HCT116 (cell line): Measurements from ENCODE around the gene PKN1. TPM values are rescaled to one million over a fixed set of nuclear protein-coding genes. Genes with fewer than 3 reads are reported as not detected.

Experiments used
- ATAC-seq: fragments of 200-7000 bp; cut with Tn5 transposase; 2 replicates; pipeline ENCODE4 v1.9.1; 2020; ENCODE audit warnings: mild to moderate bottlenecking, moderate library complexity
- BruUV-seq: library from RNA; stranded (reverse); fragments of 400-500 nt; replicated peaks from 2 replicates; lab custom pipeline; 2021; lab: Mats Ljungman, UMichigan
- CTCF ChIA-PET: fragments of 300-600 bp; sonication (Branson Sonifier 250); formaldehyde crosslinking; loops from one replicate; lab custom pipeline; 2021; ENCODE audit warnings: antibody characterized with exemption; lab: Charles Lee
- POLR2A ChIA-PET: fragments of 300-600, 350-600 bp; sonication (Branson Sonifier 250); formaldehyde crosslinking; loops from one replicate; lab custom pipeline; 2021; ENCODE audit warnings: antibody characterized with exemption; lab: Charles Lee
- RAD21 ChIA-PET, 2 experiments: fragments of 300-600 bp; sonication (Branson Sonifier 250); formaldehyde crosslinking; loops; one replicate each; lab custom pipeline; 2023; ENCODE audit warnings: low total read pairs in 2 of 2; ENCODE audit not compliant: uncharacterized antibody in 2 of 2, unreplicated experiment in 2 of 2, low non-redundant PET in 1 of 2; lab: Charles Lee
- DNase-seq: peaks from one replicate; pipeline ENCODE4 v3.0.0-alpha.2; 2010; ENCODE audit warnings: low read depth, low spot score
- H2AFZ ChIP-seq: fragments of 200-600 bp; shearing (Covaris generic), sonication (generic); 2 replicates; pipeline ENCODE4 v1.6.1; 2017; ENCODE audit warnings: low read depth, mixed run types, mixed read lengths, antibody characterized with exemption, low read length; ENCODE audit not compliant: poor library complexity, severe bottlenecking
- H3K27ac ChIP-seq: 2 replicates; pipeline ENCODE4 v1.5.1; 2012; ENCODE audit warnings: low read depth, low read length
- H3K27me3 ChIP-seq: fragments of 200-600 bp; sonication (generic); 2 replicates; pipeline ENCODE4 v1.6.1; 2016; ENCODE audit warnings: mixed run types, low read length, mixed read lengths; ENCODE audit not compliant: insufficient read depth
- H3K36me3 ChIP-seq, 2 experiments: fragments of 200-500 bp in 1 of 2; fragments of 200-600 bp in 1 of 2; sonication (Bioruptor generic) in 1 of 2; sonication (generic) in 1 of 2; 2 replicates each; pipeline versions ENCODE4 v1.5.1 to v1.6.1; 2014 to 2016; ENCODE audit warnings: low read length in 2 of 2, inconsistent platforms in 1 of 2, mixed read lengths in 1 of 2, mixed run types in 1 of 2; ENCODE audit not compliant: insufficient read depth in 2 of 2, control insufficient read depth in 1 of 2
- H3K4me1 ChIP-seq, 2 experiments: fragments of 200-600 bp in 1 of 2; sonication (generic) in 1 of 2; 2 replicates each; pipeline versions ENCODE4 v1.5.1 to v1.6.1; 2012 to 2017; ENCODE audit warnings: low read length in 2 of 2, inconsistent platforms in 1 of 2, mild to moderate bottlenecking in 1 of 2, mixed read lengths in 1 of 2, mixed run types in 1 of 2, moderate library complexity in 1 of 2; ENCODE audit not compliant: insufficient read depth in 2 of 2, control insufficient read depth in 1 of 2
- H3K4me2 ChIP-seq: fragments of 200-600 bp; sonication (generic); 2 replicates; pipeline ENCODE4 v1.6.1; 2017; ENCODE audit warnings: mixed run types, low read length, mixed read lengths
- H3K4me3 ChIP-seq, 2 experiments: fragments of 200-600 bp in 1 of 2; sonication (generic) in 1 of 2; replicated peaks in 1 of 2; 2 replicates each; pipeline ENCODE4 v1.5.1; 2011 to 2016; ENCODE audit warnings: low read length in 2 of 2, control low read depth in 1 of 2, low read depth in 1 of 2, mild to moderate bottlenecking in 1 of 2, mixed read lengths in 1 of 2, mixed run types in 1 of 2
- H3K79me2 ChIP-seq: fragments of 200-600 bp; sonication (generic); 2 replicates; pipeline ENCODE4 v1.6.1; 2017; ENCODE audit warnings: mild to moderate bottlenecking, mixed run types, low read length, moderate library complexity, mixed read lengths; ENCODE audit not compliant: insufficient read depth
- H3K9ac ChIP-seq: fragments of 200-600 bp; sonication (generic); 2 replicates; pipeline ENCODE4 v1.6.1; 2016; ENCODE audit warnings: low read length, mixed read lengths
- H3K9me2 ChIP-seq: fragments of 200-600 bp; sonication (generic), shearing (Covaris generic); 2 replicates; pipeline ENCODE4 v1.6.1; 2017; ENCODE audit warnings: mixed run types, mild to moderate bottlenecking, moderate library complexity; ENCODE audit not compliant: insufficient read depth
- H3K9me3 ChIP-seq, 2 experiments: fragments of 200-500 bp in 1 of 2; fragments of 200-600 bp in 1 of 2; sonication (Bioruptor generic) in 1 of 2; sonication (generic) in 1 of 2; 2 replicates each; pipeline ENCODE4 v1.6.1; 2014 to 2017; ENCODE audit warnings: low read length in 2 of 2, mixed read lengths in 2 of 2, inconsistent platforms in 1 of 2, low read depth in 1 of 2, mild to moderate bottlenecking in 1 of 2, mixed run types in 1 of 2, moderate library complexity in 1 of 2; ENCODE audit not compliant: control insufficient read depth in 1 of 2, insufficient read depth in 1 of 2
- H4K20me1 ChIP-seq: fragments of 200-600 bp; sonication (generic), shearing (Covaris generic); 2 replicates; pipeline ENCODE4 v1.6.1; 2017; ENCODE audit warnings: mixed run types, mild to moderate bottlenecking, moderate library complexity; ENCODE audit not compliant: insufficient read depth
- ELF1 ChIP-seq: IDR thresholded peaks from 2 replicates; pipeline ENCODE4 v1.6.1; 2012; ENCODE audit warnings: low read depth, borderline replicate concordance
- EZH2phosphoT487 ChIP-seq: fragments of 200-600 bp; IDR thresholded peaks from 2 replicates; pipeline ENCODE4 v1.6.1; 2018; ENCODE audit warnings: antibody characterized with exemption, borderline replicate concordance
- JUND ChIP-seq: IDR thresholded peaks from 2 replicates; pipeline ENCODE4 v1.6.1; 2012
- POLR2AphosphoS5 ChIP-seq: IDR thresholded peaks from 2 replicates; pipeline ENCODE4 v1.6.1; 2011; ENCODE audit warnings: mild to moderate bottlenecking, low read depth, low read length, moderate library complexity
- RAD21 ChIP-seq: IDR thresholded peaks from 2 replicates; pipeline ENCODE4 v1.6.1; 2012; ENCODE audit warnings: low read depth, mild to moderate bottlenecking
- SP1 ChIP-seq: IDR thresholded peaks from 2 replicates; pipeline ENCODE4 v1.6.1; 2012; ENCODE audit warnings: low read depth
- TCF7L2 ChIP-seq: IDR thresholded peaks from 2 replicates; pipeline ENCODE4 v1.7.0; 2011; ENCODE audit warnings: borderline replicate concordance, inconsistent platforms; ENCODE audit not compliant: insufficient read depth, insufficient read length; ENCODE audit errors: extremely low read depth
- YY1 ChIP-seq: IDR thresholded peaks from 2 replicates; pipeline ENCODE4 v1.6.1; 2011; ENCODE audit warnings: low read length, low read depth, moderate library complexity, mild to moderate bottlenecking; ENCODE audit not compliant: insufficient replicate concordance; ENCODE audit errors: extremely low read depth
- ZFX ChIP-seq: fragments of 450-650 bp; IDR thresholded peaks from 2 replicates; pipeline ENCODE4 v1.6.1; 2017
- intact Hi-C: fragments of 100-400 bp; cut with micrococcal nuclease; formaldehyde crosslinking; loops from 2 replicates; pipeline ENCODE4 v1.10.0; 2022
- total RNA-seq: library from RNA; stranded (reverse); gene quantifications from one replicate; pipeline ENCODE4 v1.2.1, GENCODE V29; 2021; ENCODE audit not compliant: unreplicated experiment
- TF ChIP-seq, protein P1 (sequence below), 3 experiments: fragments of 200-600 bp in 1 of 3; sonication (generic) in 1 of 3; IDR thresholded peaks in 2 of 3; conservative IDR thresholded peaks in 1 of 3; 2 replicates each; pipeline ENCODE4 v1.5.1; 2012 to 2017; ENCODE audit warnings: low read depth in 2 of 3, low read length in 2 of 3, antibody characterized with exemption in 1 of 3, borderline replicate concordance in 1 of 3, control low read depth in 1 of 3, mild to moderate bottlenecking in 1 of 3, mixed read lengths in 1 of 3, mixed run types in 1 of 3, moderate library complexity in 1 of 3; ENCODE audit not compliant: insufficient read depth in 1 of 3
- TF ChIP-seq, protein P2 (sequence below): IDR thresholded peaks from 2 replicates; pipeline ENCODE4 v1.6.1; 2012; ENCODE audit warnings: low read depth

Gene PKN1
- total RNA-seq, 1 experiment from 2014 or later = 248 TPM

DNA sequence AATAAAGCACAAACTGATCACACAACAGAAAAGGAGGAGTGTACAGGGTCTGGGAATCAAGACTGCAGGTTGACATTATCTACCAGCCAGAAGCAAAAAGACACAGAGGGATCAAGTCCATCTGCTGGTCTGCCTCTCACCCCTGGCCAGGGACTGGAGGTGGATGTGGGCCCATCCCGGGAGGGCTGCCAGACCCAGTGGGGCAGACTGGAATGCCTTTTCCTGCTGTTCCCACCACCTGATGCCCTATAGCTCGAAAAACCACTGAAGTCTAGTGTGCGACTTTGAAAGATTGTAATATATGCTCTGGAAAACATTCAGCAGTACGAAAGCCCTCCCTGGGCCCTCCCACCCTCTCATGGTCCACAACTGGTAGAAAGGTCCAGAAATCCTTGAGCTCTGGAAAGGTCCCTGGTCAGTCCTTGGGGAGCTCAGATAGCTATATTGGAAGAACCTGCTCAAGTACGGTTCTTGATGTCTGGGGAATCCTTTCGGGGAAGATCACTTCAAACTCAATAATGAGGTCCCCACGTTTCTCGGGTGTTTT lies 82.5 kb downstream of the PKN1 start:
- intact Hi-C loops = no loop called here
- ATAC-seq = no peak
- Histone ChIP-seq H3K4me1 (peaks cover 48 to 83% of the 10 kb centered on the region in 2 experiments), H3K9me2 (no peaks in the 10 kb centered on the region), H3K27me3 (no peaks in the 10 kb centered on the region), H3K79me2 (peaks cover 44% of the 10 kb centered on the region), H3K9ac (no peak overlapping the region), H3K36me3 (peaks cover 7 to 30% of the 10 kb centered on the region in 2 experiments; a peak in 3 of 4 replicates), H4K20me1 (peaks cover 38% of the 10 kb centered on the region; the same call in 1 of the 2 replicates), H3K27ac (no peak overlapping the region; the same call in 1 of the 2 replicates), H3K4me2 (0 out of 2 replicates have a peak overlapping the region, but pooled peaks have one; percentile 22), H3K4me3 (0 out of 4 replicates have a peak overlapping the region, but pooled peaks of 1 of the 2 experiments have one; percentile 90), H2AFZ (no peak overlapping the region), H3K9me3 (no peaks in the 10 kb centered on the region)
- BruUV-seq = no TSS peak
- ChIA-PET POLR2A (no interaction called here), CTCF (no interaction called here), RAD21 (no interaction called here)
- TF ChIP-seq ELF1 (no peak), TCF7L2 (no peak), JUND (no peak)
- DNase-seq = no peak

GRCh38 chr19:14516048-14516534 lies 83.0 kb downstream of the PKN1 start:
- ChIA-PET CTCF (no interaction called here), POLR2A (no interaction called here), RAD21 (no interaction called here)
- H2AFZ ChIP-seq = no peak overlapping the region
- H4K20me1 ChIP-seq = peaks cover 38% of the 10 kb centered on the region; the same call in 1 of the 2 replicates
- no peak for ATAC-seq
- peaks cover 7 to 30% of the 10 kb centered on the region in 2 experiments; a peak in 3 of 4 replicates for H3K36me3 ChIP-seq
- peak overlapping the region; percentile 90 to 96 for H3K4me3 ChIP-seq
- H3K9me3 ChIP-seq = no peaks in the 10 kb centered on the region
- DNase-seq = no peak
- no peaks in the 10 kb centered on the region for H3K27me3 ChIP-seq
- H3K27ac ChIP-seq = peak overlapping the region; percentile 97
- no peaks in the 10 kb centered on the region for H3K9me2 ChIP-seq
- H3K4me2 ChIP-seq = peak overlapping the region; percentile 95
- H3K79me2 ChIP-seq = peaks cover 44% of the 10 kb centered on the region
- no TSS peak for BruUV-seq
- TF ChIP-seq SP1 = no peak
- TF ChIP-seq EZH2phosphoT487 = no peak
- peak; percentile 22 for TF ChIP-seq RAD21
- no peak for TF ChIP-seq ZFX
- TF ChIP-seq ELF1 = no peak
- TF ChIP-seq YY1 = no peak
- TF ChIP-seq, protein P1, sequence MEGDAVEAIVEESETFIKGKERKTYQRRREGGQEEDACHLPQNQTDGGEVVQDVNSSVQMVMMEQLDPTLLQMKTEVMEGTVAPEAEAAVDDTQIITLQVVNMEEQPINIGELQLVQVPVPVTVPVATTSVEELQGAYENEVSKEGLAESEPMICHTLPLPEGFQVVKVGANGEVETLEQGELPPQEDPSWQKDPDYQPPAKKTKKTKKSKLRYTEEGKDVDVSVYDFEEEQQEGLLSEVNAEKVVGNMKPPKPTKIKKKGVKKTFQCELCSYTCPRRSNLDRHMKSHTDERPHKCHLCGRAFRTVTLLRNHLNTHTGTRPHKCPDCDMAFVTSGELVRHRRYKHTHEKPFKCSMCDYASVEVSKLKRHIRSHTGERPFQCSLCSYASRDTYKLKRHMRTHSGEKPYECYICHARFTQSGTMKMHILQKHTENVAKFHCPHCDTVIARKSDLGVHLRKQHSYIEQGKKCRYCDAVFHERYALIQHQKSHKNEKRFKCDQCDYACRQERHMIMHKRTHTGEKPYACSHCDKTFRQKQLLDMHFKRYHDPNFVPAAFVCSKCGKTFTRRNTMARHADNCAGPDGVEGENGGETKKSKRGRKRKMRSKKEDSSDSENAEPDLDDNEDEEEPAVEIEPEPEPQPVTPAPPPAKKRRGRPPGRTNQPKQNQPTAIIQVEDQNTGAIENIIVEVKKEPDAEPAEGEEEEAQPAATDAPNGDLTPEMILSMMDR (IDR thresholded peaks at IDR 0.05 in 2 of 3, conservative IDR thresholded peaks at IDR 0.05 in 1 of 3; ENCODE audit: borderline replicate concordance in 1 of 3, insufficient read depth in 1 of 3, low read depth in 2 of 3, low read length in 2 of 3) = 0 out of 6 replicates have a peak, but pooled peaks of 1 of the 3 experiments have one; percentile 11
- TF ChIP-seq, protein P2, sequence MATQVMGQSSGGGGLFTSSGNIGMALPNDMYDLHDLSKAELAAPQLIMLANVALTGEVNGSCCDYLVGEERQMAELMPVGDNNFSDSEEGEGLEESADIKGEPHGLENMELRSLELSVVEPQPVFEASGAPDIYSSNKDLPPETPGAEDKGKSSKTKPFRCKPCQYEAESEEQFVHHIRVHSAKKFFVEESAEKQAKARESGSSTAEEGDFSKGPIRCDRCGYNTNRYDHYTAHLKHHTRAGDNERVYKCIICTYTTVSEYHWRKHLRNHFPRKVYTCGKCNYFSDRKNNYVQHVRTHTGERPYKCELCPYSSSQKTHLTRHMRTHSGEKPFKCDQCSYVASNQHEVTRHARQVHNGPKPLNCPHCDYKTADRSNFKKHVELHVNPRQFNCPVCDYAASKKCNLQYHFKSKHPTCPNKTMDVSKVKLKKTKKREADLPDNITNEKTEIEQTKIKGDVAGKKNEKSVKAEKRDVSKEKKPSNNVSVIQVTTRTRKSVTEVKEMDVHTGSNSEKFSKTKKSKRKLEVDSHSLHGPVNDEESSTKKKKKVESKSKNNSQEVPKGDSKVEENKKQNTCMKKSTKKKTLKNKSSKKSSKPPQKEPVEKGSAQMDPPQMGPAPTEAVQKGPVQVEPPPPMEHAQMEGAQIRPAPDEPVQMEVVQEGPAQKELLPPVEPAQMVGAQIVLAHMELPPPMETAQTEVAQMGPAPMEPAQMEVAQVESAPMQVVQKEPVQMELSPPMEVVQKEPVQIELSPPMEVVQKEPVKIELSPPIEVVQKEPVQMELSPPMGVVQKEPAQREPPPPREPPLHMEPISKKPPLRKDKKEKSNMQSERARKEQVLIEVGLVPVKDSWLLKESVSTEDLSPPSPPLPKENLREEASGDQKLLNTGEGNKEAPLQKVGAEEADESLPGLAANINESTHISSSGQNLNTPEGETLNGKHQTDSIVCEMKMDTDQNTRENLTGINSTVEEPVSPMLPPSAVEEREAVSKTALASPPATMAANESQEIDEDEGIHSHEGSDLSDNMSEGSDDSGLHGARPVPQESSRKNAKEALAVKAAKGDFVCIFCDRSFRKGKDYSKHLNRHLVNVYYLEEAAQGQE = no peak
- peak; percentile 27; the same call in 1 of the 2 replicates for TF ChIP-seq POLR2AphosphoS5
- H3K4me1 ChIP-seq = peaks cover 48 to 83% of the 10 kb centered on the region in 2 experiments
- intact Hi-C loops = no loop called here
- peak overlapping the region; percentile 99 for H3K9ac ChIP-seq
